CD4-positive, alpha-beta T cell treated with Interleukin-12 subunit alpha and Interleukin-12 subunit beta, for 1 hour (primary cell): ENCODE data around the gene SMPD1.

Experiments
- DNase-seq: peaks from one replicate; pipeline ENCODE4 v3.0.0-alpha.2; 2020

SMPD1 gene

DNA sequence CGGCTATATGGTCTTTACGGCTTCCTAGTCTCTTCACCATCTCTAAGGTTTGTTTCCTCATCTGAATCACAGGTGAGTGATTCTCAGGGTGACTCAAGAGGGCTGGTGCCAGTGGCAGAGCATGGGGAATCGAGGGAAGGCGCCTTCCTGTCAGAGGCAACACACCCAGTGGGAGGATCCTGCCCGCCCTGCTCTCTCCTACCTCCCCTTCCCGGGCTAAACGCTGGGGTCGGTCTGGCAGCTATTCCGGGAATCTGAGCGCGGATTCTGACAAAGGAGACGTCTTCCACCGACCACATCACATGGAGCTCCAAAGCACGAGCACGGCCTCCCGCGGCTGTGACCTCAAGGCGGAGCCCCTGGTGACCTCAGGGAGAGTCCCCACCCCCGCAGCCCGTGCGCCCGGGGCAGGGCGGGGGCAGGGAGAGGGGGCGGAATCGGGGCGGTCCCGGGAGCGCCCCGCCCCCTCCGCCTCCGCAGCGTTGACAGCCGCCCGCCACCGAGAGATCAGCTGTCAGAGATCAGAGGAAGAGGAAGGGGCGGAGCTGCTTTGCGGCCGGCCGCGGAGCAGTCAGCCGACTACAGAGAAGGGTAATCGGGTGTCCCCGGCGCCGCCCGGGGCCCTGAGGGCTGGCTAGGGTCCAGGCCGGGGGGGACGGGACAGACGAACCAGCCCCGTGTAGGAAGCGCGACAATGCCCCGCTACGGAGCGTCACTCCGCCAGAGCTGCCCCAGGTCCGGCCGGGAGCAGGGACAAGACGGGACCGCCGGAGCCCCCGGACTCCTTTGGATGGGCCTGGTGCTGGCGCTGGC lies at the start of gene SMPD1:
Gene SMPD1, plus strand, starts transcription at position 570 of the 813 bp plus-strand sequence. Its CDS starts 125 bp downstream, at position 695.
- peak; percentile 96 for DNase-seq

DNA sequence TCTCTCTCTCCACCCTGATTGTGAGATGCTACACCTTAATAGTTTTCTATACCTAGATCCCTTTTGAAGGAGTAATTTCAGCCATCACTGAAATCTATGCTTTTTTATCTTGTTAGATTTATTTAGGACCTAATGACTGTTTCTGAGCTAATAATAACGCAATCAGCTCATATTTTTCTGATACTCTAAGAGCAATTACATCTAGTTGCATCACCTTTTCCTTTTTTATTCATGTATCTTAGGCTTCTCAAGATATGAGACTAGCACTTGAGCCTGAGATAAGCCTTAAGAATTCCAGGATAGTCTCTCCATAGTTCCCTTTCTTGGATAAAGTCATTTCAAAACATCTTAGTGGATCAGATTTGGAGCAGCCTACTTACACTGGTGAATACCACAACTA lies 44.9 kb upstream of the SMPD1 start:
- DNase-seq = no peak

DNA sequence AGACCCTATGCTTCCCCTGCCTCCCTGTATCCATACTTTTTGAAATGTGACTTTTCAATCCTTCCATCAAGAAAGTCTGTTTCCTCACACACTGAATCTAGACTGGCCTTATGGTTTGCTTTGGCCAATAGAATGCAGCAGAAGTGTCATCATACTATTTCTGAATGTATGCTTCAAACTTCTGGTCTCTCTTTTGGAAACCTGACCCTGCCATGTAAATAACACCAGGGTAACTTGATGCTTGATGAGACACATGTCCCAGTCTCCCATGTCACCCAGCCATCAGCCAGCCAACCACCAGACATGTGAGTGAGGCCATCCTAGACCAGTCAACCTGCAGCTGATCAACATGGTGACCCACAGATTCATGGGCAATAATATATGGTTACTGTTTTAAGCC lies 40.2 kb upstream of the SMPD1 start:
- no peak for DNase-seq

DNA sequence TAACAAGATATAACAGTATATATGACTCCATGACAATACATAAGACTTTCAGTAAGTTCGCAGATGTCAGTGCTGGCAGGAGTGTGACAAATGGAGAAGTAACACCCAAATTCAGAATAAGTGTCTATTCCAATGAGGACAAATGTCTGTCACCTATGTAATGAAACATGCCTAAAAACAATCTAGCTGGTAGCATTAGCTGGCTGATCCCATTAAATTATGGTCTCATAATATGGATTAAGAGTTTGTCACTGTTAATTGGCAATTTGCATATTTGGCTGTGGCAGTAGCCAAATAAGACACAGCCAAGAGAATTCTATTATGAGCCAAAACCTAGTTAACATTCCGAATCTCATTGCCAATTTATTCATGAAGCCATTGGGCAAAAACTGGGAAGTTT lies 39.8 kb upstream of the SMPD1 start:
- DNase-seq = no peak

DNA sequence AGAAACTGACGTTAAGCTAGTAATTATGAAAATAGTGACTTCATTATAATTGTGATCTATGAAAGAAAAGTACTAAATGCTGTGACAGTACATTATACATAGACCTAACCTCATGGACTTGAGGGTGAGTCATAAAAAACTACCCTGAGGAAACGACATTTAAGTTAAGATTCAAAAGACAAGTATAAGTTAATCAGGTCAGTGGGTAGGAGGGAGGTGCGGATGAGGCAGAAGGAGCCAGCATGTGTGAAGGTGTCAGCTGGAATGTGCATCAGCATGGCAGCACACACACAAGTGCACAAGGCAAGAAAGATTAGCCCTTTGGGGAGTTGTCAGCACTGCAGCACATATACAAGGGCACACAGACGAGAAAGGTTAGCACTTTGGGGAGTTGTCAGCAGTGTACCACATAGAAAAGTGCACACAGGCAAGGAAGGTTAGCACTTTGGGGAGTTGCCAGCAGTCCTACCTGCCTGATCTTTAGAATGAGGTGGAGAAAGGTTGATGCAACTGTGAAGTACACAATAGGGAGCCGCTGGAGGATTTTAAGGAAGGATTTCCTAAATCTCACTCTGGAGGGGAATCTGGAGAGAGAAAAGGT lies 38.4 kb upstream of the SMPD1 start:
- DNase-seq = no peak

DNA sequence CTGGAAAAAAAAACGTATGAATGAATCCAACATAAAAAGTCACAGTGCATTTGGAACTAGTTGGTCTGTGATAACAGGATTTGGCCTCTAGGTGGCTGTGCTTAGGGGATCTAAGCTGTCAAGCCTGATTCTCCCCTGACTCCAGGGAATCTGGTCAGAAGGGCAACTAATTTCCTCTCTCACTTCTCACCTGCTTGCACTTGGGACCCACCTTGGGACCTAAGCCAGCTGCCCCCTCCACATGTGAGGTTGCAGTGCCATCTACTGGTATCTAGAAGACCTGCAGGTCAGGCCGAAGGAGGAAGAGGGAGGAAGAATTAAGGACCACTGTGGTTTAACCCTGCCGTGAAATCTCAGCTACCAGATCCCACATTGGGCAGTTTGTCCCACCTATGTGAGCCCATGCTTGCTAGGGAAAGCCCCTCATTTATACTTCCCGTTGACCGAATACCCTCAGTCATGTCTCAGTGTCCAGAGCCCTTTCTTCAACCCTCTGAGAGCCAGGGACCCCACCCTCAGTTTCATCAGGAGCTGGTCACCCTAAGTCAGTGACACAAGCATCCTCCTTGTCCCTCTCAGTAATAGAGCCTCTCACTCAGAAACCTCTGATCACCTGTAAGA lies 36.8 kb upstream of the SMPD1 start:
- peak; percentile 59 for DNase-seq

DNA sequence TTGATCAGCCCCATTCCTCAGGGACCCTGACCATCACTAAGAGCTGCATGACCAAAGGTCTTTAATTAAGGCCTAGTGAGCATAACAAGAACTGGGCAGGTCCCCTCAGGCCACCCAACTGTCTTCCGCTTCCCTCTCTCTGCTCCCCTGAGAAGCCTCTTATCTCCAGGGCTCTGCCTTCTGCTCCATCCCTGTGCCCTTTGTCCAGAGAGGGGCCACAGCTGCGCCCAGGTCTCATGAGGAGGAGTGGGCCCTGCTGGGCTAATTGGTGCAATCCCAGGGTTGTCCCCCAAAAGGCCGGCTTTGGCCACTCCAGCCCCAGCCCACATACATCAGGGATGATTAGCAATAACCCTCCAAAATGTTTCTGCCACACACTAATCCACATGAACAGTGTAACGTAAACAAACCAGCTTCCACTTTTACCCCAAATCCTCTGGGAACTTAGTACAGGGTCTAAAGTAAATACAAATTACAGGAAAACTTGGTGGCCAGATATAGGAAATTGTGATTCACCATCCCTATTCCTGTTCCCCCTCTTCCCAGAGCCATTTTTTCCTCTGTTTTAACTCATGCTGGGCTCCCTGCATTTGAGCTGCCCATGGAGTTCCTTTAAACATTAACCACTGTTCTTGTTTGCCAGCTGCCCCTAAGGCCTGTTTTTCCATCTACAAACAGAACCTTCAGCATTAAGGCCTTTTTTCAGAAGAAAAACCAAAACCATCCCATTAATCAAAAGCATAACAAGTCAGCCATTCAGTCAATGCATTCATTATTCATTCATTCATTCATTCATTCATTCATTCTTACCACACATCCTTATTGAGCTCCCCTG lies 35.4 kb upstream of the SMPD1 start:
- no peak for DNase-seq

DNA sequence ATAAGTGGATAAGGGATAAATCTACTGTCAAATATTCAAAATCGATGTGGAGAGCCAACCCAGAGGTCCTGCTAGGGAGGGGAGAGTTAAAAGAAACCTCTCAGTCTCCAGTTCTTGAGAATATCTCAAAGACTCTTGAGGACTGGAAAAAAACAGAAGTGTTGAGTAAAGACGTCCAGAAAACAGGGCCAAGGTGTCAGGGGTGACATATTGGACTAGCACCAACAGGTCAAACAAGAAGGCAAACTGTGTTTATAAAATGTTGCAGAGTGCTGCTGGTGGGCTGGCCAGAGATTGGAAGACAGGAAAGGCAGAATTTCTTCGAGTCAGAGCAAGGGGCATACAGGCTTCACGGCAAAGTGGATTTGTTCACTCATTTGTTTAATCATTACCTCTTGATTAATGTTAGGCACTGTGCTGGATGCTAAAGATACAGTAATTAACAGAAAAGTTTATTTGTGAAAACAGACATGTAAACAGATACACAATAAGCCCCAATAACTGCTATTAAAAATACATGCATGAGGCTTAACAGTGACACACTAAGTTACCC lies 33.7 kb upstream of the SMPD1 start:
- no peak for DNase-seq

DNA sequence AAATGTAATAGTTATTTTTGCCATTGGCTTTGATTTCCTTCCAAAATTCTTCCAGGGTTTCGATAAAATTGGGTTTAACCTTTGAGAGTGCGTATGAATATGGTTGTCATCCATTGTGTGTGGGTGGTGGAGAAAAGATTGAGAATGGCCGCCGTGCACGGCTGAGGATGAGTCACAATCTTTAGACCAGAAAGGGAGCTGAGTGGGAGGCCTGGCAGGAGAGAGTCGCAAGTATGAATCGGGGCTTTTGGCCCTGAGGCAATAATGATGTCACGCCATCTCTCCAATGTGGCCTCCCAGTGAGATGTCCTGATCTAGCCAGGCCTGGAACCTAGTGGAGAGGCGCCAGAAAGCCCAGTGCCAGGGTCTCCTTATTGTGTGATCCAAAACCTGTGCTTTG lies 33.1 kb upstream of the SMPD1 start:
- DNase-seq = no peak

DNA sequence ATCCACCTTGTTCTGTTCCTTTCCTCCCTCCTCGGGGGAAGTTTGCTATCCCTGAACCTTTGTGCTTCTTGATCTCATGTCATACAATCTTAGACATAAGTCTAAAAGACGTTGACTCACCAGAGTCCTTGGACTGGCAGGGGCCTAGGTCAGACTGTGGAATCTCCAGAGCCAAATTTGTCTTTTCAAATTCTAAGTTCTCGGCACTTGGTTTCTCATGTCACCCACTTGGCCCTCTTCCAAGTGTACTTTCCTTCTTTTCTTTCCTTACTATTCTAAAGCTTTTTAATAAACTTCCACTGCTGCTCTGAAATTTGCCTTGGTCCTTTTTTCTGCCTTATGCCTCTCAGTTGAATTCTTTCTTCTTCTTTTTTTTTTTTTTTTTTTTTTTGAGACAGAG lies 30.1 kb upstream of the SMPD1 start:
- no peak for DNase-seq

DNA sequence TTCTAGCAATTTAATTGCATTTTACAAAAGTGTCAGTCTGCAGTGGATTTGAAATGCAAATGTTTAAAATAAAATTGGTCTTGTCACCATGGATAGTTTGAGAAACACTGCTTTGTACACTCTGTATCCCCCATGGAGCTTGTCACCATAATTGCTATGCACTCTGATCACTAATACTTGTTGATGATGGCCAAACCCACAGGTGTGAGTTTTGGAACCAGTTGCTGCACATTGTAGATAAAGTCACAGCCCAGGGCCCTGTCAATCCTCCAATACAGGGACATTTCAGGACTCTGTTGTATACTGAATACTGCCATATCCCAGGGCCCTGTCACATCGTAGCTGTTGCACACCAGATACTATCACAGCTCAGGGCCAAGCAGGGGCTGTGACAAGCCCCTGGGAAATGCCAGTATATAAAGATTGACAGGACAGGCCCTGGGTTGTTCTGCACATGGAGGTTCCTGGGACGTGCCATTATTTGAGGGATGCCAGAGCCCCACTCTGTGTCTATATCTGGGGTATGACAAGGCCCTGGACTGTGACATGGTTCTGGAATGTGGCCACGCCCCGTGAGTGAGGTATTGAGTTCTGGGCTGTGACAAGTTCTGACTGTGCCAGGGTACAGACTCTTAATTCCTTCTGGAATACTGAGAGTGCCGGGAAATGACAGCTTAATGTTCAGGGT lies 27.9 kb upstream of the SMPD1 start:
- no peak for DNase-seq

DNA sequence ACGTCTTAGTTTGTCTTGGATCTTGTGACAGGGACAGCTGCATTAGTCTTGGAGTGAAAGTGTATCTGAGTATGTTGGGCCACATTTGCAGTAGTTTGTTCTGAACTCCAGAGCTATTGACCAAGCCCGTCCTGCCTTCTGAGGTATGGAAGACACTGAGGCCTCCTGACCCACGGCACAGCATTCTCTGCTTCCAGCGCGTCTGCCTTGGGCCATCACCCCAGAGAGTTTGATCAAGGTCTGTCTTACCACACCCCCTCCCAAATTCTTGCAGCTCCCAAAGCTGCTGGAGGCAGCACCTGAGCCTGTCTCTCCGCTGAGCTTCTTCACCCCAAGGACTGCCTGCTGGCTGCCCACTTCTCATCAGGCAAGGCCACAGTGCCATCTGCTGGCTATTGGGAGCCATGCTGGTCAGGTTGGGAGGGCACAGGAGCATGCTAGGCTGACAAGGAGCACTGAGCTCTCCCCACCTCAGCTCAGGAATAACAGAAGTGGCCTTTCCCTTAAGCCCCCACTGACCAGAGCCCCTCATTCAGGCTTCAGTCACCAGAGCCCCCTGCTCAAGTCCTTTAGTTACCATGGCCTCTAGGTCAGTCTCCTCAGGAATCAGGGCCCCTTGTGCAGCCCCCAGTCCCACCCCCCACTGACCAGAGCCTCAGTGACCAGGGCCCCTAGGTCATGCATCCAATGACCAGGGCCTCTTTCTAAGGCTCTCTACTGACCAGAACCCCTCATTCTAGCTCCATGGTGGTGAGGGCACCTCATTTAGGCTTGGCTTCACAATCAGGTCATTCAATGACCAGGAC lies 27.2 kb upstream of the SMPD1 start:
- peak; percentile 58 for DNase-seq

DNA sequence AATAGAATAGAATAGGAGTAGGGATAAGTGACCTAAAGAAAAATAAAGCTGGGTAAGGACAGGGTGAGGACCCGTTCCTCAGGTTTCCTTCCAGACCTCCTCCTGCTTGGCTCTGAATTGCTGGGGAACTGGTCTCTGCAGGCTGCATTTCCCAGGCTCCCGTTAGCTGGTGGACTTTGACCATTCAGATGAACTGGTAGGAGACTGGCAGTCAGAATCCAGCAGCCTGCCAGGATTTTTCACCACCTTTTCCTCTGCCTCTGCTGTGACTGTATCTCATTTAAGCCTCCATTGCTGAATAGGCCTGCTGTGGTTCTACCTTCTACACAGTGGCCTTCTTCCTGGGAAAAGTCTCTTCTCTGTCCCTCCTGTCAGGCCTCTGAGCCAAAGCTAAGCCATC lies 24.6 kb upstream of the SMPD1 start:
- no peak for DNase-seq

DNA sequence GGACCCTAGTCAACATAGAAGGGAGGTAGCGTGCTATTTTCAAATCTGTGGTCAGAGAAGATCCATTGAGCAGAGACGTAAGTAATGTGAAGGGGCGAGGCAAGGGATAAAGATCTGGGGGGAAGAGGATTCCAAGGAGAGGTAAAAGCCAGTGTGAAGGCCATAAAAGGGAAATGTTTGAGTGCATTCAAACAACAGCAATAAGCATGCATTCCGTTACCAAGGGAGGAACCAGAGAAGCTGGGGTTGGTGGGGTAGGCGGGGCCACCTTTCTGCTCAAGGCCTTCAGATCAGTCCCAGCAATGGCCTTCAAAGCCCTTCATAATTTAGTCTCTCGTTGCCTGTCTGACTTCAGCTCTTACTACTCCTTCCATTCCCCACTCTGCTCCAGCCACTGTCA lies 18.4 kb upstream of the SMPD1 start:
- DNase-seq = no peak

DNA sequence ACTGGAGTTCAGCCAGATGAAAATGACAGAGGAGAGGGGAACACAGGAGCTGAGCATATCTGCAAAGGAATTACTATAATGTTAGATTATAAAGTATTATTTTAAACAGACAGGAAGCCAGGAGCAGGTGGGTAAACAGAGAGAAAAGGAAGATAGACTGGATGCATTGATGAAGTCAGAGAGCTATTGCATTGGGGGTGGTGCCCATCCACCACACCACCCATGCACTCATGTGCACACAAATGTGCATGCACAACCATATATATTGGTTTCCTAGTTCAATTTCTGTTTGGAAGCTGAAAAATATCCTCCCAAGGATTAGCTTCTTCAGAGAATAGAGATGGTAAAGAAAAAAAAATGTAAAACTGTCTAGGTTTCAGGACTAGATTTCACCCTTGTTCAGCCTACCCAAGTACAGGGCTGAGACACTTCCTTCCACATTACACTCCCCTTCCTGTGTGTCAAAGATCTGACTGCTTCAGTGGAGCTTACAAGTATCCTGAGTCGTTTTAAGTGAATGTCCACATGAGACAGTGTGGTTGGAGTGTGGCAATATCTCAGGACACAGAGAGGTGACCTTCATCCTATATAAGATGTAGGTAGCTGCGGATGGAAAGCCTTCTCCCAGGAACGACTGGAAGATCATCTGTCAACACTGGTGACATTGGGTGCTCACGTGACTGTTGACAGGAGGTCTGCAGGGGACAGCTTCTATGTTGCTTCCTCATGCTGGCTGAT lies 12.2 kb upstream of the SMPD1 start:
- DNase-seq = no peak

DNA sequence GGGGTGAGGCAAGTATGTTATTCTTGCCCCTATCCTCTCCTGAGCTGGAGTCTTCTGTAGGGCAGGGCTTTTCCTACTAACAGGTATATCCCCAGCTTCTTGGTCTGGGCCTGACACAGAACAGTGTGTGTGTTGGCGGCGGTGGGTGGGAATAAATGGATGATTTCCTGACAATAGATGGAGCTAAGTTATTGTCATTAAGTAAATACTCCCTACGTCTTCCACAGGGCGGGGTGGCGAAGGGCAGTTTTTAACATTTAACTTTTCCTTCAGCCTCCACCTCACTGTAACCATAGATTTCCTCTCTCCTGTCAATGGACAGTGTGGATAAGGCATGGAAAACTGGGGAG lies 11.7 kb upstream of the SMPD1 start:
- DNase-seq = no peak

DNA sequence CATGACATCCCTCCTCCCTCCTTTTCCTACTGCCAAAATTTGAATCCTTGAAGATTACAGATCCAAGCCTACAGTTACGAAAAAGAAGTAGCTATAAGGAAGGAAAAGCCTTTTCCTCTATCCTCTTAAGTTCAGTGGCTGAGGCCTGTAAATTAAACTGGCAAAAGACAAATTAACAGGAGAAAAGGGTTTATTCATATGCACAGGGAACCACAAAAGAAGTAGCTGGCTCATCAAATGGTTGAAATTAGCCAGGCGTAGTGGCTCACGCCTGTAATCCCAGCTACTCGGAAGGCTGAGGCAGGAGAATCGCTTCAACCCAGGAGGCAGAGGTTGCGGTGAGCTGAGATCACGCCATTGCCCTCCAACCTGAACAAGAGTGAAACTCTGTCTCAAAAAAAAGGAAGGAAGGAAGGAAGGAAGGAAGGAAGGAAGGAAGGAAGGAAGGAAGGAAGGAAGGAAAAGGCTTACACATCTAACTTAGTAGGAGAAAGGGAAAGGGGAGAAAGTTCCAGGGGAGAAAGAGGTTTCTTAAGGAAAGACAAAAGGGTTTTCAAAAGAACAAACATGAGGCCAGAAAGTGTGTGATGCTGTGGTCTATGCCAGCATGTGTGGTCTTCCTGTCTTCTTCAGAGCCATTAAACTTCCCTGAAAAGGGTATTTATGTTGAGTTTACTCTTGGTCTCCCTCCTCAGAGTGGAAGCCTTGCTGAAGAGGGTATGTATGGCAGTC lies 5.1 kb upstream of the SMPD1 start:
- no peak for DNase-seq

DNA sequence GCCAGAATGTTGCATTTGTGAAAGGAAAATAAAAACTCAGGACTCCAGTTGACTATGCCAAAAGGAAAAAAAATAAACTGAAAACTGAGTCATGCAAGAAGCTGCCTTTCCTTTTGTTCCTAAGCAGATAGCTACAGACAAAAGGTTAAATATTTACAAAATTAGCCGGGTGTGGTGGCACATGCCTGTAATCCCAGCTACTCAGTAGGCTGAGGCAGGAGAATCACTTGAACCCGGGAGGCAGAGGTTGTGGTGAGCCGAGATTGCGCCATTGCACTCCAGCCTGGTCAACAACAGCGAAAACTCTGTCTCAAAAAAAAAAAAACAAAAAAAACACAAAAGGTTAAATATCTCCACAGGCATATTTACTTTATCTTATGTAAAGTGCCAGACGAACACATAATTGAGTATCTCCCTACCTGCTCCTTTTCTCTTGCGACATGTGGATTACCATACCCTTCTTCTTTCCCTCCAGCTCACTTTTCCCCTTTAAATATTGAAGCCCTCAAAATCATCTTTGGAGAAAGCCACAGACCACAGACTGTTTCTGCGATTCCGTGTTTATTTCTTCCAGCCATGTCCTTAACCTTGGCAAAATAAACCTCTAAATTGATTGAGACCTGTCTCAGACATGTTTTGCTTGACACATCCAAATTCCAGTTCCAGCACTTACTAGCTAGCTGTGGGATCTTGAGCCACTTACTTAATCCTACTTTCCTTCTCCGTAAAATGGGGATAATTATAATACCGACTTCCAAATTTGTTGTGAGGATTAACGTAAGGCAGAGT lies 2.3 kb upstream of the SMPD1 start:
- DNase-seq = no peak

DNA sequence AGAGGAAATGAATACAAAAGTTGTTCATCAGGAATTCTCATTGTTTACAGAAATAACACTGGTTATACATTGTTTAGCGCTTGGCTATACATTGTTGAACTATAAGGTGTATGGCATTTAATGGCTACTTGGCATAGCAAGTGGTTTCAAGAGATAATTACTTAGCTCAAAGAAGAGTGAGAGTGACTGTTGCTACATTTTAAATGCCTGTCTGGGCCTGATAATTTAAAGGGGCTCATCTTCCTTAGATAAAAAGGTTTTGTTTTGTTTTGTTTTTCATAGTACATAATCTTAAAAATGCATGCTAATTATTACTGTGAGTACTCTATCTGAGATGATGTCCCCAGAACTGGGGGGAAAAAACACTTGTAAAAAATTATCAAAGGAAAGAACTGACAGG lies 1.5 kb upstream of the SMPD1 start:
- no peak for DNase-seq
